NCI-H748 (cell line): ENCODE data around the gene AMPD3.

Experiments used
- DNase-seq: peaks from one replicate; lab custom pipeline; 2025; ENCODE audit not compliant: unreplicated experiment; lab: John Stamatoyannopoulos, UW

Gene AMPD3

DNA sequence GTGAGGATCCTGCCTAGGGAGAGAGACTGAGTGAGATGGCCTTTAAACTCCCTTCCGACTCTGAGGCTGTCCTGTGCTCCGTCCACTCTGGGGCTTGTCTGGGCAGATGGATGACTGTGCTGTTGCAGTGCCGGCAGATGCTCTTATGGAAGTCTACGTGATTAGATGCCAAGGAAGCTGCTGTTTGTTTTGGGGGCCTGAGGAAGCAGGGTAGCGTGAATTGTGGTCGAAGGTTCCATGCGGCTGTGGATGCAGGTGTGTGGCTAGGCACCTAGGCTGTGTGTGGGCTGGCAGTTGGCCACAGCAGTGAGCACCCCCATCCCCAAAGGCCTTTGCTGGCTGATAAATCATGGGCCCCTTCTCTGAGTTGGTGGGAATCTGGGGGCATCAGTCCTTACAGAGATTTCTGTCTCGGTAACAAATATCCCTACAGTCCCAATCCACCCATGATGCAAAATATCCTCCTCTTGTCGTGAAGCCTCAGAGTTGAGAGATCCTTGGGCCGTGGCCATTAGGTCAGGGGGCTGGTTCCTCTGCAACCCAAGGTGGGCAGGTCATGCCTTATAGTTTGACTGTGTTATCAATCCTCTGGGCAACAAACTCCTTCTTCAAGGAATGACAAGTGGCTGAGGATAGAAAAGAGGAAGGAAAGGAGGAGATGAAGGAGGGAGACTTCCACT is 31.2 kb downstream of the AMPD3 start:
- no peak for DNase-seq

DNA sequence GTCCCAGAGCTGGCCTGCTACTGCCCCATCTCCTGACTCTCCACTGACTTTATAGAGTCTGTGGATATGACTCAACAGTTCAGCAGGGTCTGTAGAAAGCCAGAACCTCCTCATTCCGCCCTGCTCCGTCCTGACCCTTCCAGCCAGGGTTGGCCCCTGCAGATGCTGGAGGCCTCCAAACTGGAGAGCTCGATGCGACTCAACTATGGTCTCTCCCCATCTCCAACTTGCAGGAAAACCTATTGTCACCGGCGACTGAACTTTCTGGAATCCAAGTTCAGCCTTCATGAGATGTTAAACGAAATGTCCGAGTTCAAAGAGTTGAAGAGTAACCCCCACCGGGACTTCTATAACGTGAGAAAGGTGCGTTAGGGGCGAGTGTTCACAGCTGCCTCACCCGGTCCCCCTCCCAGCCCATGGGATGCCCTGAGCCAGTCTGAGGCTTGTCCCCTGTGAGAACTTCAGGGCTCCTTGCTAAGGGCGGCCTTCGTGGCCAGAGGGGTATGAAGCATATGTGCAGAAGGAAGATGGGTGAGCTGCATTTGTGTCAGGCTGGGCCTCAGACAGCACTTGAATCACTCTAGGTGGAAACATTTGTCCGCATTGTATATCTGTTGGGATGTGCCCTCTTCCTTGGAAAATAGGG is 32.1 kb downstream of the AMPD3 start:
- no peak for DNase-seq

DNA sequence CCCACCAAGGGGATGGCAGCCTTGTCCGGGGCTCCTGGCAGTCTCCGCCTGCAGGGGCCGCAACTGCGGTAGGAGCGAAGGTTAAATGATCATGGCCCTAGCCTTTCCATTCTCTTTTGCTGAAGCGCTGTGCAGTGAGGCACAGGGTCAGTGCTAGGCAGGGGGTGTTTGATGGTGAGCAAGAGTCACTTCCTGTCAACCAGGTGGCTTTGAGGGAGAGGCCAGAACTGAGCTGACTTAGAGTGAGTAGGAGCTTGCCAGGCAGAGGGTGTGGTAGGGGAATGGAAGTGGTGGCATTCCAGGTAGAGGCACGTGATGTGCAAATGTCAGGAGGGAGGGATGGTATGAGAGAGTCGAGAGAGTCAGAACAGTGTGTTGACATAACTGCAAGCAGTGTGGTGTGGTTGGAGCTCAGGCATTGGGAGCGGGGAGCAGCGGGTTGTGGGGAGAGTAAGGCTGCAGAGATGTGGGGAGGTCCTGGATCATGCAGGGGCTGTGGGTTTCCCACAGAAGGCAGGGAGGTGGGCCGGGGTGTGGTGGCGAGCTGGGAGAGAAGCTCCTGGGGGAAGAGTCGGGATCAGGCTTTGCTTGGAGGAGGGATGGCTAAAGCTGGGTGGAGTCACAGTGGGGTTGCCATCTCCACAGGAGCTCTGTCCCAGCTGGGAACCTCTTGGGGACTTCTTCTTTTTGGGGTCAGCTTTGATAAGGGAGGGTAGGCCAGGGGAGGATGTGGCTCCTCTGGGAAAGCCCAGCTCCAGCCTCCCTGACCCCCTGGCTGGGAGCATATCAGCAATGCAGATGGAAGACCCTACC is 33.3 kb downstream of the AMPD3 start:
- DNase-seq, result no peak

DNA sequence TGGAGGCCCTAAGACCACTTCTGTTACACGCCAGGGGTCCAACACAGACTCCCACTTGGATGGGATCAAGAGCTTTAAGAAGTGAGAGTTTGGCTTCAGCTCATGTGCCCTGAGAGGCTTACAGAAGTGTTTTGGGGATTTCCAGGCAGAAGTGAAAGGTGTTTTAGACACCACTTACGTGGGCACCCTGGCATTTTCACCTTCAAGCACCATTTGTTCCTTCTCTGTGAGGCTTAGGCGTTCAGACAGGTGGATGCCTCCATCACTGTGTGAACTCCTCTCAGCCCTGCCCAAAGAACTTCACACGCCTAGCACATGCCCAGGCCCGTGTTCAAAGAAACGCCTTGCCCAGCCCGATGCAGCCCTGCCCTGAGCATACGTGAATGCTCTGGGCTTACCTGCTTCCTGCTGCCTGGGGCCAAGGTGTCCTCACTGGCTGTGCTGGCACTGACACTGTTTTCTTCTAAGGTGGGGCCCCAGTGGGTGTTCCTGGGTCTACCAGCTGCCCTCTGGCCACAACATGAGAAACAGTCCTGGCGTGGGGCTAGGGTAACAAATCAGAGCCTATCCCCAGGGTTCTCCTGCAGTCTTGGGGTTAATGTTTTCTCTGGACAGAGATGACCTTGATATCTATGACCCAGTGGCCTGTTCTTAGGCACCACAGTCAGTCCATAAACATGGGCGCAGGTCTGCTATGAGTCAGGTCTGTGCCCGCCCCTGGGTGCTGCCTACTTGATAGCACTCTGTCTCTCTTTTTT is 34.0 kb downstream of the AMPD3 start:
- DNase-seq, result no peak

DNA sequence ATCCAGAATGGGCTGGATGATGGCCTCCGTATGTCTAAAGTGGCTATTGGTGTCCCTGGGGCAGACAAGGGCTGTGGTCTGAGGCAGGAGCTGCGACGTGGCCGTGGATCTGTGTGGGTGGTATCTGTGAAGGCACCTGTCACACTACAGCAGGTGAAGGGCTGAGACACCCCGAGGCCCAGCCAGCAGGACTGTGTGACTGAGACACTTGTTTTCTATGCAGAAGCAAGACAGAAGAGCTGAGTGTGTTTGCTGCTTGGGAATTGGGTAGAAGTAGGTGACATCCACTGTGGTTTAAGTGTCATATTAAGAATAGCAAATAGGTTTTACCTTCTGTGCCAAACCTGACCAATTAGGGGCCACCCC is 35.0 kb downstream of the AMPD3 start:
- no peak for DNase-seq

DNA sequence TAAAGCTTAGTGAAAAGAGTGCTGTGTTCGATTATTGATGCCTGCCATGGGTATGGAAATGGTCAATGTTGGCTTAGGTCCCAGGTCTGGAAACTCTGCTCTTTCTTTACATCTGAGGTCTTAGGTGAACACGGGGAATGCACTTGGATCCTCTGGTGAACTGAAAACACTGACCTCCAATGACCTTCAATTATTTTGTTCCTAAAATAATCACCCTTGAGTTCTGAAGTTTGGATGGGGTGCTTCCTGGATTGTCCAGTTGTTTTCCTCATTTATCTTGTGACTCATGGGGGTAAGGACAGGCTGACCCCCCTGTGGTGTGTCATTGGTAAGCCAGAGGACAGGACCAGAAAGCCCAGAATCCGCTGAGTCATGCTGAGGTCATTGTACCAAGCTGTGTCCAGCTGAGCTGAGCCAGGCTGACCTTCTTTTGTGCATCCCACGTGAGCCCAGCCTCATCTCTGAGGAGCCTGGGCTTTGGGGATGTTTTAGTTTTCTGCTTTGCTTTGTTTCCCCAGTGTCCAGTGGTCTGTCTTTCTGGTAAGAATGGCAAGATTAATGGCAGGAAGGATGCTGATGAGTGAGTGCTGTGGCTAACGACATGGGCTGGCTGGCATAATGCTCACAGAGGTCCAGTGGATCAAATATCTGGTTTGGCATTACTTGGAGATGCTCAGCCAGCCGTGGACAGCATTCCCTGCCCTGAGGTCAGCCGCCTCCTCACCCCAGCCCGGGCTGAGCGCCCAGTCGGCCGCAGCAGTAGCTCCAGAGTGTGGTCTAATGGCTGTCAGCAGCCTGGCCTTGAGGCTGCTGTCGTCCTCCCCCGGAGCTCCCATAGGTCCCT is 35.6 kb downstream of the AMPD3 start:
- no peak for DNase-seq

DNA sequence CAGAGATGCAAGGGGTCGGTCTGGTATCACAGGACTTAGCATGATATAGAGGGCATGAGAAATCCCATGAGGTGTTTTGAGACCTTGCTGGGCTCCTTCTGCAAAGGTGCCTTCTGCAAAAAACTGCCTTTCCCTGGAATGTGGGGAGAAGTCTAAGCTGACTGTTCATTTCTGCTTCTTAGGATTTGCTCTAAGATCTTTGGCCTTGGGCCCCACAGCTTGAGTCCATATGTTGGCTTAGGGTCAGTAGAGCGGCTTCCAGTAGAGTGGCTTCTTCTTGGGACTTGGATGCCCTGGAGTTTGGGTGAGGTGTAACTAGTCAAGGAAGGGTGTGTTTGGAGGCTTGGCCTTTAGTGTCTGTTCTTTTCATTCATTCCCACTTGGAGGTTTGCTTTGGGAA is 37.0 kb downstream of the AMPD3 start:
- no peak for DNase-seq

DNA sequence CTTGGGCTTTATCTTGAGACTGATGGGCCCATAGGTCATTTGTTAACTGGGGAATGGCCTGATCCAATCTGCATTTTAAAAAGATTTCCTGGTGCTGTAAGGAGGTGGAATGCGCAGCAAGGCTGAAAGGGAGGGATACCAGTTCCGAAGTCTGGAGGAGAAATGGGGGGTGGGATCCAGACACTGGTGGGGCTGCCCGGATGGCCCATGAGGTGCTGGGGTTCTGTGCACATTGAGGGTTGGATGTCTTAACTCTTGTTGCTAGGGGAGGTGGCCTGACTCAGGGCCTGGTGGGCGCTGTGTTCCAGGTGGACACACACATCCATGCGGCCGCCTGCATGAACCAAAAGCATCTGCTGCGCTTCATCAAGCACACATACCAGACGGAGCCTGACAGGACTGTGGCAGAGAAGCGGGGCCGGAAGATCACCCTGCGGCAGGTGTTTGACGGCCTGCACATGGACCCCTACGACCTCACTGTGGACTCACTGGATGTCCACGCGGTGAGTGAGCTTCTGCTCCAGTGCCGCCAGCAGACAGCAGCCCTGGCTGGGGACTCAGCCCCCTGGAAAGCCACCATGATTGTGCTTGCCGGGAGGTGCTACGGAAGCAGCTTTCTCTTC is 38.1 kb downstream of the AMPD3 start:
- no peak for DNase-seq

DNA sequence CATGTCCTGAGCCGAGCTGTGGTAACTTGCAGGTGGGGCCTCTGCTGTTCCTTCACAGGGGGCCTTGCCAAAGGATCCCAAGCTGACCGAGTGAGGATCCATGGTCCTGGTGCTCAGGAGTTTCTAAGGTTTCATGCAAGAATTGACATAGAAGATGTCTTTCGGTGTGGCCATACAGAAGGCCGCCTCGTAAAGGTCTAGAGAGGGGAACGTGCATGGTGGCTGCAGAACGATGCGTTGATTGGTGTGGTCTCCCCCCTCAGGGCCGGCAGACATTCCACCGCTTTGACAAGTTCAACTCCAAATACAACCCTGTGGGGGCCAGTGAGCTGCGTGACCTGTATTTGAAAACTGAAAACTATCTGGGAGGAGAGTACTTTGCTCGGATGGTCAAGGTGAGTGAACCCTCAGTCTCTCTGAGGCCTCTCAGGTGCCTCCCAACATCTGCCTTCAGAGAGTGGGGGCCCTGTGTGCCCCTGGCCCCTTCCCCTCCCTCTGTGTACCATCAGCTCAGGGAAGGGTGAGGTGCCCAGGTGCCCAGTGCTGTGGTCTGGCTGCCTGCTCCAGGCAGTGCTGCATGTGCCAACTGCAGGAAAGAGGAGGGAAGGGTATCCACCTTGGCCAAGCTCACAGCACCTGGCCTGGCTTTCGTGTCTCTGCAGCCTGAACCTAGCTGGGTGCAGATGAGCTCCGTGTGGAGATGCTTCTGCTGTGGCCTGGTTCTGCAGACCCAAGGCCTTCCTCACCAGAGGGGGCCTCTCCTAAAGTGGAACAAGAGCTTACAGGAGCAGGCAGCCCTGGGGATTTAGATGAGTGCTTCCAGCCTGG is 39.8 kb downstream of the AMPD3 start:
- DNase-seq, result no peak

DNA sequence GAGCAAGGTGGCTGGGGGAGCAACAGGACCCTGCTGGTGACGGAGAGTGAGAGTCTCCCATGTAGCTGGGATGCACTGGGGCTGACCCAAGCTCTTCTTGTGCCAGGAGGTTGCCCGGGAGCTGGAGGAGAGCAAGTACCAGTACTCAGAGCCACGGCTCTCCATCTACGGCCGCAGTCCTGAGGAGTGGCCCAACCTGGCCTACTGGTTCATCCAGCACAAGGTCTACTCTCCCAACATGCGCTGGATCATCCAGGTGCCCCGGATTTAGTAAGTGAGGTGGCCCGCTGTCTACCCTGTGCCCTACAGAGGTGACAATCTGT is 40.4 kb downstream of the AMPD3 start:
- DNase-seq, result no peak

DNA sequence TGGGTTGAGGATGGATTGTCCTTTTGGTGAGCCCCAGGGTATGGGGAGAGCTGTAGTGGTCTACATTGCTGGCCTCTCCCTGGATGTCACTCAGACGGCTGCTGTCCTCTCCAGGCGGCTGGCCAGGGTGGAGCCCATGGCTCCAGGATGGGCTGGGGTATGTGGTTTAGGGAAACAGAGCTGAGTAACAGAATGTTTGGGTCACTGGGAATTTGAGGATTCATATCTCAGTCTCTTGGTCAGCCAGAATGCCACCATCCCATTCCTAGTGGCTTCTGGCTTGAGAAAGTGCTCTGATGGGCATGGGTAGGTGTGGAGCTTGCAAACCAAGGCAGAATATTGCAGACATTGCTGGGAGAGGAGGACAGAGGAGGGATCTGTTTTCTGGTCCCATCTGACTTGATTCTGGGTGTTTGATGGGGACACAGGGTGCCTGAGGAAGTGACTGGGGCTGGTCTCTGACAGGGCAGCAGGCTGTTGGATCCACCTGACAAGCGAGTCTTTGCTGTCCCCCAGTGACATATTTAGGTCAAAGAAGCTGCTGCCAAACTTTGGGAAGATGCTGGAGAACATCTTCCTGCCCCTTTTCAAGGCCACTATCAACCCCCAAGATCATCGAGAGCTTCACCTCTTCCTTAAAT is 41.4 kb downstream of the AMPD3 start:
- DNase-seq, result no peak

DNA sequence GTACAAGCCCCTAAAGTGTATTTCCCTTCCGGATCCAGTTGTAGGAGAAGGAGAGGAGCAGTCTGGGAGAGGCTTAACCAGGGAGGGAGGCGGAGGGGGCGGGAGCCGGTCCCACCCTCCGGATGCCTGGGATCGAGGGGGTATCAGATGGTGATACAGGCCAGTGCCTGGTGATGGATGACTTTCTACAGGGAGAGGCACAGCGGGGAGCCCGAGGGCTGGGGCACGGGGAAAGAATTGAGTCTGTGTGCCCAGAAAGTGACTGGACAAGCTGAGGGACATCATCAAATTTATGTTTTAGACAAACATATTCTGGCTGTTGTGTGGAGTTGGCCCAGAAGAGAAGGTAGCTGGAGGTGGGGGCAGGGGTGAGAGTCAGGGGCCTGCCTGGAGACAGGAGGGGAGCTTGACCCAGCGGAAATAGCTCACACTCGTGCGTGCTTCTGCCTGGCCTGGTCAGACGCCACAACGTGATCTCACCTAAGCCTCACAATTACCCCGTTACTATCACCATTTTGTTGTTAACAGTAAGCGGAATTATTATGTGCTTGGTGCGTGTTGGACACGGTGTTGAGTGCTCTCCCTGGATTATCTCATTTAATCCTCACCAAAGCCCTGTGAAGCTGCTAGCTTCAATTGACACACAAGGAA is 42.4 kb downstream of the AMPD3 start:
- no peak for DNase-seq

DNA sequence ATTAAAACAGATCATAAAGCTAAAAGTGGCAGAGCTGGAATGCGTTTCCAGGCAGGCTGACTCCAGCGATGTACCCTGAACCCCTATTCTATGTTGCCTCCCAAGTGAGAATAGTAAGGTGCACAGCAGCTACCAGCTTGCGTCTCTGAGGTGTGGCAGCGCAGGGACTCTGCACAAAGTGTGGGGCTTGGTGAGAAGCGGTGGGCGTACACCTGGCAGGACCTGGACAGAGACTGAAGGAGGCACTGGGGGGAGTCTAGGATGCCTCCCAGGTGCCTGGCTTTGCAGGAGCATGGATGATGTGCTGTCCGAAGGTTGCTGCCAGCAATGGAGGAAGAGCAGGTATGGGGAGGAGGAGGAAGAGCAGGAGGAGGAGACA is 42.9 kb downstream of the AMPD3 start:
- no peak for DNase-seq

DNA sequence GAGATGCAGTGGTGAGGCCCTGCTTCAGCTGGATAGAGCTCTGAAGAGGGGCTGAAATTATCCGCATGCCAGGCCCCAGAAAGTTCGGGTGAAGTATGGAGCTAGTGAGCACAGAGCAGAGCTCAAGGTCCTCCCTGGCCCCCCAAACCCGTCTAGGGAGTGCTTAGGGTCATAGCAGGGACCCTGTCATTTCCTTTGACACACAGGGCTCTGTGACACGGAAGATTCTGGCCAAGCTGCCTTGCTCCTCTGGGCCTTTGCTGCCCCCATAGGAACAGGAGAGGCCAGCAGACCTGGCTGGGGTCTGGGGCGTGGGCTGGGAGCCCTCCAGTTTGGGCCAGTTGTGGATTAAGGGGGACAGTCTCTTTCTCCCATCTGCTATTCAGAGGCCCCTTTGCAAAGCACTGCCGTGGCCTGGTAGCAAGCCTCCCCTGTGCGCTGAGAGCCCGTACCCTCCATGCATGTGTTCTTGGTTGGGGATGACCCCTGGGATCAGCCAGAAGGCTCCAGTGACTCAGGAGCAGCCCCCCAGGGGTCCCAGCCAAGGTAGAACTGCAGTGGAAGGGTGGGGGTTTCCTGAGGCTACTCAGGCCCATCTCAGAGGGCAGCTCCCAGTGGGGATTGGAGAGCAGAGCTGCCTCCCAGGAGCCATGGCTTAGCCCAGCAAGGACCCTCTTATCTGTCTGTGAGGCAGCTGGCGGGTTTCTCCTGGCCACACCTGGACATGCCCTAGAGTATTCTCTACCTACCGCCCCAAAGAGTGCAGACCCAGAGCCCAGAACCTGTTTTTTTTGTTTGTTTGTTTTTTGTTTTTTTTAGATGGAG is 43.6 kb downstream of the AMPD3 start:
- no peak for DNase-seq

DNA sequence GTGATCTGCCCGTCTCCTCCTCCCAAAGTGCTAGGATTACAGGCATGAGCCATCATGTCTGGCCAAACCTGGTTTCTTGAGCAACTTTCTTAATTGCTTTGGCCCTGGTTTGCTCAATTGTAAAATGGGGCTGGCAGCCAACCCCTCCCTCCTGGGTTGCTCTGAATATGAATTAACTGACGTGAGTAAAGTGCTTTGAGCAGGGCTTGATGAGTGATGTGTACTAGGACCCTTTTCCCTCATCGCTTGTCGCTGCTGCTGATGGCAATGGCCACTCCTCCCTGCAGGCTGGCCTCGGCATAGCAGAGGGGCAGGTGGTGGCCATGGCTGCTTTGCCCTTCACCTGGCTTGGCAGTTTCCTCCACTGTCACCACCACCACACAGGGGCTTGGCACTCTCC is 44.4 kb downstream of the AMPD3 start:
- DNase-seq, result no peak

DNA sequence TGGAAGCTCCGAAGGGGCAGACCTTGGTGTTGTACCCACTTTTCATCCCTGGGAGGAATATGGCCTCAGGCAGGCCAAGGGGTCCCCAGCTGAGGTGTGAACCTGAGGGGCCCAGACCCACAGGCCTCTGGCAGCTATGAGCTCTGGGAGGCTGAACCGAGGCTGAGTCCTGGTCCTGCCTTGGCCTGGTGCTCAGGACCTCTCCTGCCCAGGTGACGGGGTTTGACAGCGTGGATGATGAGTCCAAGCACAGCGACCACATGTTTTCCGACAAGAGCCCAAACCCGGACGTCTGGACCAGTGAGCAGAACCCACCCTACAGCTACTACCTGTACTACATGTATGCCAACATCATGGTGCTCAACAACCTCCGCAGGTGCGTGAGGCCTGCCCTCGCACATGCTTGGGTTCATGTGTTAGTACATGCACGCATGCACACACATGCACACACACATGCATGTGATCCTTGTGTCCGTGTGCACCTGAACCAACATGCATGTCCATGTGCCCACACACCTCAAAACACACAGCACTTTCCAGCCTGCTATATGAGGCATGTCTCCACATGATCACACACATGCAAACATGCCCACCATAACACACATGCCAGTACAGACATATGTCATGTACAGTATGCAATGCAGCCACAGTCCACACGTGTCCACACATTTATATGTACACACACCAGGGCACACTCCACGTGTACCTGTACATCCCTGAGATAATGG is 45.0 kb downstream of the AMPD3 start:
- DNase-seq, result no peak
